Measurements from ENCODE around the gene EIF2S2.

DNA sequence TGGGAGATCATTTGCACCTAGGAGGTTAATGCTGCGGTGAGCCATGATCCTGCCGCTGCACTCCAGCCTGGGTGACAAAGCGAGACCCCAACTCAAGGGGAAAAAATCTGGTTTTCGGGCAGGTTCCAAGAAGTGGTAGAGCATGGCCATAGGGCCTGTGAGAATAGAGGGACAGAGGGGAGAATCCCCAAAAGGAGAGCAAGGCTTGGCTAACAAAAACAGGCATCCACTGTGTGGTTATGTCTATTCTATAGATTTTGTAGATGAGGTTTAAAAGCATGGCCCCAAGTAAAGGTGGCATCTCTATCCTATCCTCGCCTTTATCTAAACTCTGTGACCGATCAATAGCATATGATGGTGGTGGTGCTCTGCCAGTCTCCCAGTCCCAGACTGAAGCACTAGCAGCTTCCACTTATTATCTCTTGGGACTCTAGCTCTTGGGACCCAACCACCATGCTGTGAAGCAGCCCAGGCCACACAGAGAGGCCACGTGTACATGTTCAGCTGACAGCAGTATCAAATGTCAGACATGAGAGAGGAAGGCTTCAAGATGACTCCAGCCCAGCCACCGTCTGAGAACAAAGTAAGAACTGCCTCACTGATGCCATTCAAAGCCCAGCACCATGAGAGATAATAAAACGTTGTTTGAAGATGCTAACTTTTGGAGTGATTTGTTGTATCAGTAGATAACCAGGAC is 27.7 kb downstream of the EIF2S2 start:
- no peak for TF ChIP-seq CTCF (IDR thresholded peaks at IDR 0.05)
- TF ChIP-seq POLR2A (IDR thresholded peaks at IDR 0.05) = no peak
